Subcutaneous adipose tissue (tissue), 4 donors: ENCODE data around the gene APOL4. TPM values are rescaled to one million over a fixed set of nuclear protein-coding genes. Genes with fewer than 3 reads are reported as not detected.

Experiments
- CTCF ChIP-seq: fragments of 450-650 bp; IDR thresholded peaks from one replicate; pipeline ENCODE4 v1.5.1; 2016; ENCODE audit warnings: low read depth, mild to moderate bottlenecking, control low read depth, antibody characterized with exemption, moderate library complexity
- total RNA-seq, 4 donors: library from RNA; depleted of rRNA; stranded (reverse); fragments of >200 nt; gene quantifications; one replicate each; pipeline ENCODE4 v1.1.0, GENCODE V29; 2016

APOL4 gene
- total RNA-seq, 4 donors from 2014 or later, result 0.68 to 80.8 (median 35.8) TPM

- TF ChIP-seq CTCF, result no peak
Measured at GRCh38 chr22:36239401-36240171, 38.0 kb upstream of the APOL4 start, which contains the start of gene APOL2. Gene APOL2 (minus strand): TSS chr22:36239527. CDS start chr22:36233162, 6,365 bp downstream.

GRCh38 chr22:36239150-36239400 lies 37.5 kb upstream of the APOL4 start:
- no peak for TF ChIP-seq CTCF

GRCh38 chr22:36238373-36239149 lies 37.0 kb upstream of the APOL4 start:
- no peak for TF ChIP-seq CTCF

GRCh38 chr22:36237462-36238372 lies 36.1 kb upstream of the APOL4 start:
- no peak for TF ChIP-seq CTCF

GRCh38 chr22:36236388-36237319 lies 35.0 kb upstream of the APOL4 start:
- TF ChIP-seq CTCF, result no peak

- no peak for TF ChIP-seq CTCF
Measured at GRCh38 chr22:36235585-36235984, 34.0 kb upstream of the APOL4 start.
